ENCODE data around the gene MEAK7. TPM values are rescaled to one million over a fixed set of nuclear protein-coding genes. Genes with fewer than 3 reads are reported as not detected.

MEAK7 gene
- total RNA-seq, 1 experiment from 2014 or later = 21.5 TPM

DNA sequence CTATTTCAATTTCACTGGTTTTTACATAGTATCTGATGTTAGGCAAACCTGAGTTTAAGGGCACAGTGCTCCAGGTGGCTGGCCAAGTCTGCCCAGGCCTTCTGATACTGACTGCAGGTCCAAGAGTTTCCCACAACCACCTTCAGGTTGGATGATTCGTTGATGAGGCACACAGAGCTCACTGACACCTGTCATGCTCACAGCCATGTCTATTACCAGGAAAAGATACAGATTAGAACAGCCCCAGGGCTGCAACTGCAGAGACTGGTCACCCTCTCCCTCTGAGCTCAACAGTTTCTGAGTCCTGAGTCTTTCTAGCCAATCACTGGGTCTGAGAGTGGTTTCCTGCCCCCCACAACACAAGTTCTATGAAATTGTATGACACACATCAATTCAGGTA lies 37.2 kb downstream of the MEAK7 start:
- no peaks in the 10 kb centered on the region for H3K27me3 ChIP-seq (ENCODE audit: insufficient read depth, low read length)
- H3T11ph ChIP-seq (ENCODE audit: low read length) = no peak overlapping the region
- H2BK12ac ChIP-seq (ENCODE audit: insufficient read length, low read depth, low read length) = no peak overlapping the region
- H4K8ac ChIP-seq (replicated peaks; ENCODE audit: insufficient read length, low read depth, low read length) = no peak overlapping the region
- no peak overlapping the region for H4K91ac ChIP-seq (ENCODE audit: insufficient read length, low read depth, low read length)
- H3K18ac ChIP-seq (ENCODE audit: insufficient read length, low read depth, low read length) = no peak overlapping the region
- peaks cover 3% of the 10 kb centered on the region; the same call in 1 of the 2 replicates for H3K27me3 Mint-ChIP-seq (ENCODE audit: low read depth)
- H4K5ac ChIP-seq (ENCODE audit: insufficient read length, low read depth, low read length) = no peak overlapping the region
- no peaks in the 10 kb centered on the region for H3K79me2 ChIP-seq (ENCODE audit: insufficient read depth, low read length)
- no peak overlapping the region for H3K9ac ChIP-seq (ENCODE audit: extremely low read depth, insufficient read length, low read length)
- no peaks in the 10 kb centered on the region for H3K23me2 ChIP-seq (ENCODE audit: insufficient read length, low read depth, low read length, poor library complexity, severe bottlenecking)
- H3K27ac Mint-ChIP-seq = no peak overlapping the region
- peaks cover 28 to 42% (median 31%) of the 10 kb centered on the region in 3 experiments for H3K36me3 Mint-ChIP-seq (ENCODE audit: insufficient read depth in 1 of 3, low read depth in 3 of 3)
- WGBS (ENCODE audit: extremely low coverage, insufficient read length, low lambda C conversion rate) = no CpG with 5 or more reads among the region's 1 CpG
- no peak overlapping the region for H3K4me3 Mint-ChIP-seq
- H2BK20ac ChIP-seq (ENCODE audit: low read depth, low read length, poor library complexity, severe bottlenecking) = no peak overlapping the region
- no peaks in the 10 kb centered on the region for H4K20me1 ChIP-seq (ENCODE audit: control insufficient read depth, insufficient read depth, insufficient read length)
- H3K4me2 ChIP-seq (ENCODE audit: insufficient read depth, insufficient read length, low read length) = no peak overlapping the region
- H3K4ac ChIP-seq (ENCODE audit: low read depth, low read length) = no peak overlapping the region
- no peak for DNase-seq
- H3K9me3 Mint-ChIP-seq = peaks cover 21 to 25% of the 10 kb centered on the region in 2 experiments
- no peak overlapping the region for H3K14ac ChIP-seq (ENCODE audit: insufficient read depth, low read length)
- no peaks in the 10 kb centered on the region for H3K4me1 Mint-ChIP-seq
- no peaks in the 10 kb centered on the region for H3K79me1 ChIP-seq (ENCODE audit: insufficient read depth, low read depth, low read length, poor library complexity, severe bottlenecking)
- H3K4me1 ChIP-seq (ENCODE audit: insufficient read depth, low read length) = no peaks in the 10 kb centered on the region
- H2AFZ ChIP-seq (ENCODE audit: low read length) = no peak overlapping the region
- no peak overlapping the region for H2BK15ac ChIP-seq (ENCODE audit: low read depth, low read length)
- no peak overlapping the region for H2BK5ac ChIP-seq (ENCODE audit: insufficient read length, low read length)
- H2AK5ac ChIP-seq (ENCODE audit: insufficient read length, low read length) = no peak overlapping the region
- no peak overlapping the region for H3K56ac ChIP-seq (ENCODE audit: insufficient read length, low read depth, low read length)
- H3K9me3 ChIP-seq (ENCODE audit: control insufficient read depth, low read depth, low read length) = no peaks in the 10 kb centered on the region
- H2BK120ac ChIP-seq (ENCODE audit: low read depth, low read length, poor library complexity, severe bottlenecking) = no peak overlapping the region
- H3K27ac ChIP-seq (ENCODE audit: insufficient read length, low read depth, low read length) = no peak overlapping the region
- TF ChIP-seq, protein P1, sequence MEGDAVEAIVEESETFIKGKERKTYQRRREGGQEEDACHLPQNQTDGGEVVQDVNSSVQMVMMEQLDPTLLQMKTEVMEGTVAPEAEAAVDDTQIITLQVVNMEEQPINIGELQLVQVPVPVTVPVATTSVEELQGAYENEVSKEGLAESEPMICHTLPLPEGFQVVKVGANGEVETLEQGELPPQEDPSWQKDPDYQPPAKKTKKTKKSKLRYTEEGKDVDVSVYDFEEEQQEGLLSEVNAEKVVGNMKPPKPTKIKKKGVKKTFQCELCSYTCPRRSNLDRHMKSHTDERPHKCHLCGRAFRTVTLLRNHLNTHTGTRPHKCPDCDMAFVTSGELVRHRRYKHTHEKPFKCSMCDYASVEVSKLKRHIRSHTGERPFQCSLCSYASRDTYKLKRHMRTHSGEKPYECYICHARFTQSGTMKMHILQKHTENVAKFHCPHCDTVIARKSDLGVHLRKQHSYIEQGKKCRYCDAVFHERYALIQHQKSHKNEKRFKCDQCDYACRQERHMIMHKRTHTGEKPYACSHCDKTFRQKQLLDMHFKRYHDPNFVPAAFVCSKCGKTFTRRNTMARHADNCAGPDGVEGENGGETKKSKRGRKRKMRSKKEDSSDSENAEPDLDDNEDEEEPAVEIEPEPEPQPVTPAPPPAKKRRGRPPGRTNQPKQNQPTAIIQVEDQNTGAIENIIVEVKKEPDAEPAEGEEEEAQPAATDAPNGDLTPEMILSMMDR (conservative IDR thresholded peaks at IDR 0.05) = no peak
- no peak overlapping the region for H3K23ac ChIP-seq (ENCODE audit: insufficient read length, low read depth, low read length)
